HEK293T (cell line): ENCODE data around the gene SLAMF6.

ENCODE experiments used
- CTCF ChIA-PET: fragments of 350-600 bp; formaldehyde crosslinking; extraction: SDS; loops from one replicate; lab custom pipeline; 2021; ENCODE audit warnings: antibody characterized with exemption, inconsistent platforms; lab: Yijun Ruan, JAX
- POLR2A ChIA-PET: fragments of 350-600 bp; formaldehyde crosslinking; extraction: SDS; loops from one replicate; lab custom pipeline; 2020; ENCODE audit warnings: antibody characterized with exemption, inconsistent platforms; lab: Yijun Ruan, JAX
- DNase-seq: peaks from one replicate; pipeline ENCODE4 v3.0.0; 2012; ENCODE audit warnings: mixed read lengths; ENCODE audit errors: extremely low spot score
- ARNT ChIP-seq: fragments of 450-650 bp; IDR thresholded peaks from 2 replicates; pipeline ENCODE4 v1.6.1; 2017; ENCODE audit warnings: mild to moderate bottlenecking
- BHLHE40 ChIP-seq: fragments of 450-650 bp; IDR thresholded peaks from 2 replicates; pipeline ENCODE4 v1.6.1; 2016; ENCODE audit warnings: mild to moderate bottlenecking, moderate library complexity, borderline replicate concordance
- CTBP1 ChIP-seq: fragments of 450-650 bp; IDR thresholded peaks from 2 replicates; pipeline ENCODE4 v1.6.1; 2016; ENCODE audit warnings: borderline replicate concordance
- ELF4 ChIP-seq: fragments of 450-650 bp; IDR thresholded peaks from 2 replicates; pipeline ENCODE4 v1.6.1; 2017; ENCODE audit warnings: antibody characterized with exemption
- FOXA1 ChIP-seq: fragments of 450-650 bp; IDR thresholded peaks from 2 replicates; pipeline ENCODE4 v1.6.1; 2016; ENCODE audit warnings: mild to moderate bottlenecking
- FOXK2 ChIP-seq: fragments of 450-650 bp; IDR thresholded peaks from 2 replicates; pipeline ENCODE4 v1.6.1; 2016; ENCODE audit warnings: mild to moderate bottlenecking
- FOXM1 ChIP-seq: fragments of 450-650 bp; IDR thresholded peaks from 2 replicates; pipeline ENCODE4 v1.6.1; 2017; ENCODE audit warnings: mild to moderate bottlenecking, borderline replicate concordance
- HDGF ChIP-seq: fragments of 450-650 bp; IDR thresholded peaks from 2 replicates; pipeline ENCODE4 v1.6.1; 2017; ENCODE audit warnings: antibody characterized with exemption, borderline replicate concordance
- L3MBTL2 ChIP-seq: fragments of 450-650 bp; conservative IDR thresholded peaks from 2 replicates; pipeline ENCODE4 v1.6.1; 2016; ENCODE audit warnings: mild to moderate bottlenecking
- LEF1 ChIP-seq: fragments of 450-650 bp; IDR thresholded peaks from 2 replicates; pipeline ENCODE4 v1.6.1; 2017; ENCODE audit warnings: mild to moderate bottlenecking, borderline replicate concordance
- NFRKB ChIP-seq: fragments of 450-650 bp; IDR thresholded peaks from 2 replicates; pipeline ENCODE4 v1.6.1; 2016; ENCODE audit warnings: mild to moderate bottlenecking, moderate library complexity
- PKNOX1 ChIP-seq: fragments of 450-650 bp; IDR thresholded peaks from 2 replicates; pipeline ENCODE4 v1.6.1; 2016
- SP1 ChIP-seq: fragments of 450-650 bp; IDR thresholded peaks from 2 replicates; pipeline ENCODE4 v1.6.1; 2017
- SUZ12 ChIP-seq: fragments of 450-650 bp; IDR thresholded peaks from 2 replicates; pipeline ENCODE4 v1.6.1; 2016; ENCODE audit warnings: mild to moderate bottlenecking
- TARDBP ChIP-seq: fragments of 450-650 bp; IDR thresholded peaks from 2 replicates; pipeline ENCODE4 v1.6.1; 2016
- ZNF384 ChIP-seq: fragments of 450-650 bp; IDR thresholded peaks from 2 replicates; pipeline ENCODE4 v1.6.1; 2016

Gene SLAMF6

GRCh38 chr1:160467576-160467975 lies 55.5 kb downstream of the SLAMF6 start:
- no peak for DNase-seq
- ChIA-PET CTCF (no interaction called here), POLR2A (no interaction called here)
- TF ChIP-seq FOXA1 = no peak
- TF ChIP-seq LEF1 = no peak
- TF ChIP-seq SP1 = no peak

- CTCF ChIA-PET = no interaction called here
- no peak for DNase-seq
- POLR2A ChIA-PET = no interaction called here
- TF ChIP-seq SP1 (no peak), BHLHE40 (no peak), ZNF384 (no peak)
Measured at GRCh38 chr1:160466961-160467360, 56.1 kb downstream of the SLAMF6 start.

GRCh38 chr1:160465123-160465522 lies 57.9 kb downstream of the SLAMF6 start:
- TF ChIP-seq FOXM1 (no peak), L3MBTL2 (no peak), SUZ12 (no peak), NFRKB (no peak), ELF4 (no peak), TARDBP (no peak), ZNF384 (no peak)
- ChIA-PET POLR2A (no interaction called here), CTCF (no interaction called here)
- no peak for DNase-seq

GRCh38 chr1:160460683-160461287 lies 62.3 kb downstream of the SLAMF6 start:
- DNase-seq = no peak
- ChIA-PET CTCF (no interaction called here), POLR2A (no interaction called here)
- TF ChIP-seq ARNT = no peak

GRCh38 chr1:160460214-160460642 lies 62.8 kb downstream of the SLAMF6 start:
- POLR2A ChIA-PET = no interaction called here
- CTCF ChIA-PET = no interaction called here
- no peak for TF ChIP-seq SUZ12
- TF ChIP-seq CTBP1 = no peak
- no peak for TF ChIP-seq L3MBTL2
- no peak for TF ChIP-seq NFRKB
- no peak for DNase-seq

GRCh38 chr1:160459687-160460086 lies 63.4 kb downstream of the SLAMF6 start:
- ChIA-PET POLR2A (no interaction called here), CTCF (no interaction called here)
- no peak for DNase-seq
- TF ChIP-seq ZNF384 (no peak), TARDBP (no peak), FOXM1 (no peak), L3MBTL2 (no peak)

GRCh38 chr1:160459056-160459455 lies 64.0 kb downstream of the SLAMF6 start:
- no peak for DNase-seq
- no peak for TF ChIP-seq BHLHE40
- CTCF ChIA-PET = no interaction called here
- POLR2A ChIA-PET = no interaction called here

- ChIA-PET POLR2A (no interaction called here), CTCF (no interaction called here)
- no peak for DNase-seq
- TF ChIP-seq FOXM1 = no peak
- no peak for TF ChIP-seq LEF1
- TF ChIP-seq TARDBP = no peak
- TF ChIP-seq SP1 = no peak
- TF ChIP-seq NFRKB = no peak
- TF ChIP-seq PKNOX1 = no peak
- no peak for TF ChIP-seq BHLHE40
- no peak for TF ChIP-seq L3MBTL2
- no peak for TF ChIP-seq ELF4
- TF ChIP-seq HDGF = no peak
- TF ChIP-seq SUZ12 = no peak
Measured at GRCh38 chr1:160455153-160455517, 67.9 kb downstream of the SLAMF6 start.

GRCh38 chr1:160454371-160455152 lies 68.5 kb downstream of the SLAMF6 start:
- no peak for TF ChIP-seq ELF4
- TF ChIP-seq L3MBTL2 = no peak
- TF ChIP-seq TARDBP = no peak
- TF ChIP-seq SP1 = no peak
- TF ChIP-seq ARNT = no peak
- TF ChIP-seq PKNOX1 = no peak
- no peak for TF ChIP-seq CTBP1
- no peak for TF ChIP-seq FOXA1
- TF ChIP-seq HDGF = no peak
- TF ChIP-seq NFRKB = no peak
- no peak for TF ChIP-seq SUZ12
- TF ChIP-seq ZNF384 = no peak
- no peak for TF ChIP-seq FOXK2
- no peak for TF ChIP-seq LEF1
- no peak for TF ChIP-seq BHLHE40
- no peak for TF ChIP-seq FOXM1
- ChIA-PET POLR2A (no interaction called here), CTCF (no interaction called here)
- no peak for DNase-seq
